Limb (tissue), 2 donors: ENCODE results near the gene PC.
A peak's percentile ranks its signal among the peaks of the same experiment; 100 is the strongest.

Source experiments
- DNase-seq, 2 donors: peaks; one replicate each; pipeline ENCODE4 v3.0.0-alpha.2; 2016; ENCODE audit errors: extremely low spot score in 2 of 2

Gene PC

DNA sequence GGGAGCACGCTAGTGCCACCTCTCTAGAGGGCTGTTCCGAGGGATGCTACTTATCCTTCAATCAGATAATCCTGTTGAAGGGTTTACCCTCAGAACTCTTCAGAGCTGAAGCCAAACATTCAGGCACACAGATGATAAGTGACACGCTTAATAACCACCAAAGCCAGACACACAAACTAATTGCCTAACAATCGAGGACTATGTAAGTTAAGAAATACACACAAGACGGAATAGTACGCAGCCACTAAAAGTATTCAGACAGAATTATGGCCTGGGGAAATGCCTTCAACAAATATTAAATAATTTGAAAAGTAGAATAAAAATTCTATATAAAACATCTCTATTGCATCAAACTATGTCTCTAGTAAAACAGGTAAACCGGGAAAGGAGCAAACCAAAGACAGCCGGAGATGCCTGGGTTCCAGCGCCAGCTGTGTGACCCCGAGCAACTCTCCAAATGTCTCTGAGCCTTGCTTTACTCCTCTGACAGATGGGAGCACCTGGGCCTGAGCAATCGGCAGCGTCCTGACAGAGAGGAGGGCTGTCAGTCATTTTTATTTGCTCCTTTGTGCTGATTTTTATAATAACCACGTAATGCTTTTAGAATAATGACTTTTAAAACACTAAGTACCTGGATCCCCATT, 90.0 kb downstream of the PC start:
- no peak for DNase-seq

DNA sequence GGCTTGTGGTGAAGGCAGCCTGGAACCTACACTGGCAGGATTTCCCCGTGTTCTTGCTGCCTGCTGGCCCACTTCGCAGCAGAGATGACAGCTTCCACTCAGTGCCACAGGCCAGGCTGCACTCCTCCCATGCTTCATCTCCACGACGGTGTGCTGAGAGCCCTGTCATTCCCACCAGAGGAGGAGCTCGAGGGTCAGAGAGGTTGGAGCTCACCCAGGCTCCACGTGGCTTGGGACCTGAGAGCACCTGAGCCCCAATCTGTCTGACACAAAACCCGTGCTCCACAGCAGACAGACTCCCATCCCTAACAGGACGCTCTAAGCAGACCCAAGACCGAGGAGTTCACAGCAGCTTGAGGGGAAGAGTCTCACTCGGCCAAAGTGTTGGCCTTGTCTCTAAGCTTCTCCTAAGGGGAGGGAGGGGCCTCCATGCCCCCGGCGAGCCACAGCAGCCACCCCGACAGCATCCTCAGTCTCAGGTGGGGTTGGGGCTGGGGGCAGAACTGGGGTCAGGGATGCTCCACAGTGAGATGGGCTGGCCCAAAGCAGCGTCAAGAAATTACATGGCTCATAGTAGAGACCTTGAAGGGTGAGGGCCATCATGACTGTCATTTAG, 90.7 kb downstream of the PC start:
- no peak for DNase-seq

DNA sequence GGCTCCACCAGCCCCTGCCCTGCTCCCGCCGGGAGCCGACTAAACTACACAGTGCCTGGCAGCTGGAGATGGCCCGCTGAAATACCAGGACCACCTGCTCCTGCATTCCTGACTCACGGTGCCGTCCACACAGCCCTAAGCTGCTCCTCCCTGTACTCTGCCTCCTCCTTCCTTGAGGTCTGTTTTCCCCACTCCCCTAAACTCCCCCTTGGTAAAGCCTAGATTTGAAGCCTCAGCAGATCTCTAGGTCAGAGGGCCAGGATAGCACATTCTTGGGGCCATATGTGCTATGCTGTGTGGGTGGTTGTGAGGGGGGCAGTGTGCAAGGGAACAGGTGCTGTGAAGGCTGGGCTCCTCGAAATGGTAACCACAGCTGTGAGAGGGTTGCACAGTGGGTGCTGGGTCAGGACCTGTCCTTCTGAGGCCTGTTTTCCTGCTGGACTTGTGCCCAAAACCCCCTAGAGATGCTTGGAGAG, 91.6 kb downstream of the PC start:
- DNase-seq: peak; percentile 55

- no peak for DNase-seq
These were observed 92.2 kb downstream of the PC start for GRCh38 chr11:66866007-66866406.

DNA sequence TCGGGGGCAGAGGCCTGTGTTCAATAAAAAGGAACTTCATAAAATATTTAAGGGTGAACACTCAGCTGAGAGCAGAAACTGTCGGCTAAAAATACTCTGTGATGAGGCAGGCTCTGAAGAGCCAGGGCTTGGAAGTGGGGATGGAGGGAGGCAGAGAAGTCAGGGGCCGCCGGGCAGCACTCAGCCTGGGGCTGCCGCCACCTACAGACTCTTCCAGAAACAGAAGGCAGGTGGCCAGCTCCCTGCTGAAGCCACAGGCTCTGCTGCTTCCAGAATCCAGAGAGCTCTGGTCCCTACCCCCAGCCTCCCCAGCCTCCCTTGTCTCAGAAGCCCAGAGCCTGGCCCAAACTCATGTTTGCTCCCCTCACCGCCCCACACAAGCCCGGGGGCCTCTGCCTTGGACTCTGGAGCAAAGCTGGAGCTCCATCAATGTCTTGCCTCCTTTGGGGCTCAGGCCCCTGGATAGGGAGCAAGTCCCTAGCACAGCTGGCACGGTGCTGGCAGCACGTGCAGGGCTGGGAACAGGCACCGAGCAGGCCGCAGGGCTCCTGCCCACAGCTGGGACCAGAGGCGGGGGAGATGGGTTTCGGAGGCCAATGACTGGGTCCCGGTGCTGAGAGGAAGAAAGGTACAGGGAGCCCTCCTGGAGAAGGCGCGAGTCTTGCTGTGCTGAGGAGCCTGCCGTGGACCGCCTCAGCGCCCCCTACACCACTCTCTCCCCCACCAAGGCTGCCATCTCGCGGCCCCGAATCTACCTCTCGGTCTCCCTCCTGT, 93.1 kb downstream of the PC start:
- no peak for DNase-seq

DNA sequence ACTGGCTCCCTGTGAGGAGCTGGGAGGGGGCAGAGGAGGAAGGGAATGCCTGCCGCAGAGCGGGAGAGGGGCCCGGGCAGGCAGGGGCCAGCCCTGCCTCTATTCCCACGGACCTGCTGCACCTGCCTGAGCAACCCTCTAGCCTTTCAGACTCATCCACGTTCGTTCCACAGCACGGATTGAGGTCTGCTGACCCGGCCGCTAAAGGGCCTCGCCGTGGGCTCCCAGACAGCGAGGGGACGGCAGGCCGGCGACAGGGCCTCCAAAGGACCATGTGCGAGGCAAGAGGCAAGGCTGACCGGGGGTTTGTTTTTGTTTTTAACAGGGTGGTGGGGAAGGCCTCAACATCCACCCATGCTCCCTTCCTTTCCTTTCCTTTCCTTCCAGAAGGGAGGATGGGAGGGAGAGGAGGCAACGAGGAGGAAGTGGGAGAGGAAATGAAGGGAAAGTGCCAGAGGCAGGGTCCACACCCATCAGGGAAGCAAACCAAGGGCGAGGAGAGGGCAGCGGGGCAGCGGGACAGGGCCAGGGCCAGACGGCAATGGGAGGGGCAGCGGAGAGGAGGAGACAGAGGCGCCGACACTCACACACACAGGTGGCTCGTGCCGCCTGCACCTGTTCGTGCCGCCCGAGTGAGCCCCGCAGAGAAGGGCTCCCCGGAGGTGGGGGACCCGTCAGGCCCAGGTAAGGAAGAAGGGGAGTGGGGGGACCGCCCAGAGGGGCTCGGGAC, 93.8 kb downstream of the PC start:
- no peak for DNase-seq

DNA sequence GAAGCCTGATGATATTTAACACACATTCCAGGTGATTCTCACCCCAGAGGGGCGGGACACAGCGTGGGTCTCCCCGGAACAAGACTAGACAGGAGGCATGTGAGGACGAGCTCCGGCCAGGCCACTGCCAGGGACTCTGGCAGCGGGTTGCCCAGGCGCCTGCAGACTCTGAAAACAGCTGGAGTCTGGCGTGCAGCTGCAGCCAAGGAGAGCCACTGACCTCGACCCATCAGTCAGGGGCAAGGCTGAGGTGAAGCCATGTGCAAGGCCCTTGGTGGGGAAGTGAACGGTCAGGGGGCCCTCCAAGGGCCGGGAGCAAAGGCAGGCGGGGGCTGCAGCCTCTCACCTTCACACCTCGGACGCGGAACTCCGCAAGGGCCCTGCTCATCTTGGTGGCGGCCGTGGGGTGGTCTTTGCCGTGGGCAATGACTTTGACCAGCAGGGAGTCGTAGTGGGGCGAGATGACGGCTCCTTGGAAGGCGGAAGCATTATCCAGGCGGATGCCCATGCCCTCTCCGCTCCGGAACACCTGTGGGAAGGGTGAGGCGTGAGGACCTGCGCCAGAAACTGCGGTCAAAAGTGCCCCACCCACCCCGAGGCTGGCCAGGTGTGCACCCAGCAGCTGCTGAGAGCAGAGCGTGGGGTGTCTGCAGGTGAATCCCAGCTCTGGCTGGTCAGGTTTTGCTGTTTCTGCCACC, 94.6 kb downstream of the PC start:
- DNase-seq: no peak

GRCh38 chr11:66862559-66863037, 95.6 kb downstream of the PC start:
- no peak for DNase-seq

- DNase-seq: no peak
These were observed 96.2 kb downstream of the PC start for GRCh38 chr11:66861774-66862558.

DNA sequence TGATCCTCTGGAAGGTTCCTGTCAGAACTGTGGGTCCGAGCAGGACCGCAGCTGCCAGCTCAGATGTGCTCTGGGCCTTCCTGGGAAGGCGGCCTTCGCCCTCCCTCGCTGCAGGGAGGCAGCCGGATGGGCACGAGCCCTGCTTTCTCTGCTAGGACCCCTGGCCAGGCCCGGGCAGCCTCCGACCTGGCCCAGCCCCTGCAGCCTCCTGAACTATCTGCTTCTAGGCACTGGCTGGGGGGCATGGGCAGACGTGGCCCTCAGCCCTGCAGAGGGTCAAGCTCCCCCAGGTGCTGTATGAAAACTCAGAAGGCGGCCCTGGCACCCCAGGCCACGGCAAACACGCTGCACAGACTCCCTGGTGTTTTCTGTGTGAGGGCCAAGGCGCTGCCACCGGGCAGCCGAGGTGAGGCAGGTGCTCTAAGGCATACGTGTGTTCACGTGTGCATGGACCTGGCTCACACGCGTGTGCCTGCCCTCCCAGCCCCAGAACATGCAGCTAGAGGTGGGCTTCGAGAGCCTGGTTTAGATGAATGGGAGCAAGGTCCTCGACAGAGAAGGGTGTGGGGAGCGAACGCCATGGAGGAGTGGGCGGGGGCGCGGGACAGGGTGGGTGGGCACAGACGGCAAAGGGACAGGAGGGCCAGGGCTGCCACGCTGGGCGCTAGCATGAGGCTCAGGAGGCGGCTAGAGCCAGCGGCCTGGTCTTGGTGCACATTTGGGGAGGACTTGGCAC, 97.0 kb downstream of the PC start:
- no peak for DNase-seq

DNA sequence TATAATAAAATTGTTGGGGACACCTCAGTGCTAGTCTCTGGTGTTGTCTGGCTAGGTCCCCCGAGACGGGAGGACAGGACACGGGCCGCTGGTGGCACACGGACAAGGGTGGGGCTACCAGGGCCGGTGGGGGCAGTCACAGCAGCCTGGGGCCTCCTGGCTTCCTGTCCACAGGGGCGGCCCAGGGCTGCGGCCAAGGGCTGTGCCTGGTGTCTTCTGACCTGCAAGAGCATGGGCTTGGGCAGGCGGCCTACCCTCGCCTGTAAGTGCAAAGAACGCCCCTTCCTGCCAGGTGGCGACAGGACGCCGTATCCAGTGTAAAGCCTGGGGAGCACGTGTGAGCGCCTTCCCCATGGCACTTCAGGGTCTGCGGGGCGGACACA, 97.7 kb downstream of the PC start:
- DNase-seq: no peak

- no peak for DNase-seq
These were observed 98.3 kb downstream of the PC start for GRCh38 chr11:66859686-66860448.

GRCh38 chr11:66858939-66859685, 99.1 kb downstream of the PC start:
- DNase-seq: no peak

DNA sequence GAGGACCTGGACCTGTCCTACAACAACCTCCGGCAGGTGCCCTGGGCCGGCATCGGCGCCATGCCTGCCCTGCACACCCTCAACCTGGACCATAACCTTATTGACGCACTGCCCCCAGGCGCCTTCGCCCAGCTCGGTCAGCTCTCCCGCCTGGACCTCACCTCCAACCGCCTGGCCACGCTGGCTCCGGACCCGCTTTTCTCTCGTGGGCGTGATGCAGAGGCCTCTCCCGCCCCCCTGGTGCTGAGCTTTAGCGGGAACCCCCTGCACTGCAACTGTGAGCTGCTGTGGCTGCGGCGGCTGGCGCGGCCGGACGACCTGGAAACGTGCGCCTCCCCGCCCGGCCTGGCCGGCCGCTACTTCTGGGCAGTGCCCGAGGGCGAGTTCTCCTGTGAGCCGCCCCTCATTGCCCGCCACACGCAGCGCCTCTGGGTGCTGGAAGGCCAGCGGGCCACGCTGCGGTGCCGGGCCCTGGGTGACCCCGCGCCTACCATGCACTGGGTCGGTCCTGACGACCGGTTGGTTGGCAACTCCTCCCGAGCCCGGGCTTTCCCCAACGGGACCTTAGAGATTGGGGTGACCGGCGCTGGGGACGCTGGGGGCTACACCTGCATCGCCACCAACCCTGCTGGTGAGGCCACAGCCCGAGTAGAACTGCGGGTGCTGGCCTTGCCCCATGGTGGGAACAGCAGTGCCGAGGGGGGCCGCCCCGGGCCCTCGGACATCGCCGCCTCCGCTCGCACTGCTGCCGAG, 99.8 kb downstream of the PC start:
- DNase-seq: no peak

GRCh38 chr11:66857927-66858185, 100.3 kb downstream of the PC start:
- DNase-seq: no peak

- peak in 1 of 2 donors; percentile 63 for DNase-seq
These were observed 100.8 kb downstream of the PC start for GRCh38 chr11:66857234-66857926.
